Smooth muscle cell (in vitro differentiated cells): ENCODE results near the gene VTCN1. TPM values are rescaled to one million over a fixed set of nuclear protein-coding genes. Genes with fewer than 3 reads are reported as not detected.

Source experiments
- DNase-seq: peaks from one replicate; lab custom pipeline; 2025; ENCODE audit not compliant: unreplicated experiment; lab: John Stamatoyannopoulos, UW
- H2AFZ ChIP-seq: fragments of 200-600 bp; sonication (generic); 2 replicates; pipeline ENCODE4 v1.6.0; 2016; ENCODE audit warnings: antibody characterized with exemption, low read depth, mild to moderate bottlenecking
- H3F3A ChIP-seq: fragments of 200-600 bp; sonication (generic); 2 replicates; pipeline ENCODE4 v1.6.0; 2017; ENCODE audit warnings: antibody characterized with exemption, low read depth
- H3K27ac ChIP-seq: fragments of 200-600 bp; sonication (generic); 2 replicates; pipeline ENCODE4 v1.5.1; 2016; ENCODE audit warnings: low read depth, mild to moderate bottlenecking
- H3K27me3 ChIP-seq: fragments of 200-600 bp; sonication (generic); 2 replicates; pipeline ENCODE4 v1.6.1; 2016; ENCODE audit warnings: low read depth, mild to moderate bottlenecking
- H3K36me3 ChIP-seq: fragments of 200-600 bp; sonication (generic); 2 replicates; pipeline ENCODE4 v1.5.1; 2016; ENCODE audit warnings: low read depth
- H3K4me1 ChIP-seq: fragments of 200-600 bp; sonication (generic); 2 replicates; pipeline ENCODE4 v1.5.1; 2016; ENCODE audit warnings: low read depth
- H3K4me2 ChIP-seq: fragments of 200-600 bp; sonication (generic); 2 replicates; pipeline ENCODE4 v1.6.0; 2016; ENCODE audit warnings: mild to moderate bottlenecking
- H3K4me3 ChIP-seq: fragments of 200-600 bp; sonication (generic); 2 replicates; pipeline ENCODE4 v1.5.1; 2016; ENCODE audit warnings: mild to moderate bottlenecking
- H3K79me2 ChIP-seq: fragments of 200-600 bp; sonication (generic); 2 replicates; pipeline ENCODE4 v1.6.0; 2016; ENCODE audit warnings: low read depth, mild to moderate bottlenecking
- H3K9ac ChIP-seq: fragments of 200-600 bp; sonication (generic); 2 replicates; pipeline ENCODE4 v1.6.0; 2016; ENCODE audit warnings: low read depth
- H3K9me3 ChIP-seq: fragments of 200-600 bp; sonication (generic); replicated peaks from 2 replicates; pipeline ENCODE4 v1.5.1; 2016; ENCODE audit warnings: low read depth
- H4K20me1 ChIP-seq: fragments of 200-600 bp; sonication (generic); 2 replicates; pipeline ENCODE4 v1.6.0; 2016; ENCODE audit warnings: low read depth
- CTCF ChIP-seq: fragments of 200-600 bp; sonication (generic); IDR thresholded peaks from 2 replicates; pipeline ENCODE4 v1.5.1; 2017; ENCODE audit warnings: borderline replicate concordance, mild to moderate bottlenecking, antibody characterized with exemption; ENCODE audit not compliant: insufficient read depth, poor library complexity, severe bottlenecking
- WGBS: methylation state at CpG from one replicate; pipeline ENCODE4 v1.1.7; 2016; ENCODE audit warnings: low lambda C conversion rate; 5-methylcytosine and 5-hydroxymethylcytosine counted together
- polyA plus RNA-seq: library from polyadenylated mRNA; unstranded; fragments of >200 nt; fragmentation: Nextera tagmentation; extraction: Ambion mirVana; gene quantifications from 2 replicates; pipeline ENCODE4 v1.2.1, GENCODE V29; 2016
- total RNA-seq: library from RNA; depleted of rRNA; stranded (reverse); fragments of >200 nt; gene quantifications from 2 replicates; pipeline ENCODE4 v1.2.3, GENCODE V29; 2014

Gene VTCN1
- total and polyA plus RNA-seq, 2 experiments from 2014 or later, result 7.1 to 33.0 TPM

- WGBS, result 97% methylated on average over 10 of the region's 10 CpGs
Measured at GRCh38 chr1:117173006-117173405, 37.7 kb downstream of the VTCN1 start.

DNA sequence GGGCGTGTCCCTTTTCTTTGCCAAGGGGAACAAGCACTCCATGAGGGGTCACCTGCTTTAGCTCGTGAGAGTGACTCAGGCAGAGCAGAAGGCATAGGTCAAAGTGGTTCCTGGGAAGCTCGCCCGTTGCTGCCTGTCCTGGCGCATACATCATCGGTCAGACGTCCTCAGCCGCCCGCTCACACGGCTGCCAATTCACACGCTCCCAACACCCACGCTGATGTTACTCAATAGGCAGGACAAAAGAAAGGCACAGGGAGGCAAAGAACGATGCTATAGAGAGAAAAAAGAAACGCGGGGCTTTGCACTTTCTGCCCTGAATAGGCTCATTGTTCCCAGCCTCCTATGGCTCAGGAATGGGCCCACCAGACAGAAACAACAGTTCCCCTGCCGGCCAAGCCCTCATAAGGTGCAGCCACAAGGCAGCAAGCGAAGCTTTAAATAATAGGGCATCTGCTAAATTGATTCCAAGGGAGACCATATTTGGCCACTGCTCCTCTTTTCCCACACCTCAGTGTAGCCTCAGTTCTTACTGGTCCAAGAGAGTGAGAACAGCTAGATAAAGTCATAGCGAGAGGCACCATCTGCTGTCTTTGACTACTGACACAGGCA is 38.7 kb downstream of the VTCN1 start:
- DNase-seq, result no peak
- Histone ChIP-seq H3K36me3 (no peaks in the 10 kb centered on the region), H3K4me2 (no peak overlapping the region), H3F3A (no peaks in the 10 kb centered on the region), H3K27ac (no peak overlapping the region), H3K9ac (no peak overlapping the region), H3K4me3 (no peak overlapping the region), H4K20me1 (no peaks in the 10 kb centered on the region), H3K9me3 (no peaks in the 10 kb centered on the region), H3K27me3 (no peaks in the 10 kb centered on the region), H2AFZ (no peak overlapping the region), H3K4me1 (no peaks in the 10 kb centered on the region), H3K79me2 (no peaks in the 10 kb centered on the region)
- WGBS, result 87% methylated on average over 18 of the region's 18 CpGs
- TF ChIP-seq CTCF, result no peak

More at GRCh38 chr1:117173006-117173405, 37.7 kb downstream of the VTCN1 start:
- H3K4me2 ChIP-seq, result no peak overlapping the region
- H3K9ac ChIP-seq, result no peak overlapping the region
- no peak for DNase-seq
- no peaks in the 10 kb centered on the region for H3K9me3 ChIP-seq
- no peaks in the 10 kb centered on the region for H3F3A ChIP-seq
- H3K27ac ChIP-seq, result no peak overlapping the region
- no peak overlapping the region for H3K4me3 ChIP-seq
- no peak overlapping the region for H2AFZ ChIP-seq
- H3K36me3 ChIP-seq, result no peaks in the 10 kb centered on the region
- H3K27me3 ChIP-seq, result no peaks in the 10 kb centered on the region
- H3K79me2 ChIP-seq, result no peaks in the 10 kb centered on the region
- no peak for TF ChIP-seq CTCF
- no peaks in the 10 kb centered on the region for H3K4me1 ChIP-seq
- H4K20me1 ChIP-seq, result no peaks in the 10 kb centered on the region

DNA sequence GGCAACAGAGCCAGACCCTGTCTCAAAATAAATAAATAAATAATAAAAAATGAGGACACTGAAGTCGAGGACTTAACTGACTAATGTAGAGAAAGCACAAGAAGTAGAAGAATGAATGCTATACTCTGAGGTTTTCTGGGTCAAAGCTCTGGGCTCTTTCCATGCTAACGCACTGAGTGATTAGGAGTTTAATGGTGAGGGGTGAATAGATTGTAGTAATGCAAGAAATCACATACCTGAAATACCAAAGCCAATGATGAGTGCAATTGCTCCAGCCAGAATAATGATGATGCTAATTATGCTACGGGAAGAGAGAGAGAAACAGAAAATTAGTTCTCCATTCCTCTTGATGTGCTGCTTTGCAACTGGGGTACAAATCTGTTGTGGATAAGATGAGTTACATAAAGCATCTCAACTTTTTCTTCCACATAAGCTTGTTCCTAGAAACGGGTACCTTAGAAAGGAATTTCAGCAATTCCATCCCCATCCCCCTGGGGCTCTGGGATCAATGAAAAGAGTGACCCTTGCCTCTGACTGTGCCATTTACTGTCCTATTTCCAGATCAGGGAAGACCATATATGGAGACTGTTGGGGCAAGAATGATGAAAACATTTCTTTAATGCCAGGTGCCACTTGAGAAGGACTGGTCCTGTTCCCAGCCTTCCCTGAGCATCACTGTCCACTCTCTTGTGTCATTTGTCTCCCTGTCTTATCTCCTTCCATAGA is 40.7 kb downstream of the VTCN1 start:
- no peak for DNase-seq
- H3K36me3 ChIP-seq, result no peaks in the 10 kb centered on the region
- no peaks in the 10 kb centered on the region for H3F3A ChIP-seq
- H4K20me1 ChIP-seq, result no peaks in the 10 kb centered on the region
- WGBS, result 62% methylated on average over 4 of the region's 4 CpGs
- no peaks in the 10 kb centered on the region for H3K9me3 ChIP-seq
- no peak overlapping the region for H3K4me3 ChIP-seq
- H3K9ac ChIP-seq, result no peak overlapping the region
- no peak overlapping the region for H3K4me2 ChIP-seq
- H3K79me2 ChIP-seq, result no peaks in the 10 kb centered on the region
- H3K27ac ChIP-seq, result no peak overlapping the region
- H3K27me3 ChIP-seq, result no peaks in the 10 kb centered on the region
- H2AFZ ChIP-seq, result no peak overlapping the region
- no peaks in the 10 kb centered on the region for H3K4me1 ChIP-seq
- TF ChIP-seq CTCF, result no peak

GRCh38 chr1:117167402-117167801 is 43.3 kb downstream of the VTCN1 start:
- no peak for DNase-seq
- TF ChIP-seq CTCF, result no peak
- Histone ChIP-seq H3K9me3 (no peaks in the 10 kb centered on the region), H3K27me3 (no peaks in the 10 kb centered on the region), H3K4me2 (no peak overlapping the region), H3K4me3 (no peak overlapping the region), H3F3A (no peaks in the 10 kb centered on the region), H2AFZ (no peak overlapping the region), H3K4me1 (peaks cover 4% of the 10 kb centered on the region), H3K79me2 (no peaks in the 10 kb centered on the region), H3K27ac (no peak overlapping the region), H3K9ac (no peak overlapping the region), H4K20me1 (no peaks in the 10 kb centered on the region), H3K36me3 (no peaks in the 10 kb centered on the region)
